HEK293 (cell line): Measurements from ENCODE around the gene GBF1.

ENCODE experiments used
- CTCF ChIP-seq: fragments of 450-650 bp; formaldehyde crosslinking; IDR thresholded peaks from 2 replicates; pipeline ENCODE4 v1.5.1; 2016; ENCODE audit warnings: missing biosample characterization, missing genetic modification characterization
- GLI2 ChIP-seq: fragments of 450-650 bp; formaldehyde crosslinking; IDR thresholded peaks from 2 replicates; pipeline ENCODE4; 2017; ENCODE audit warnings: missing biosample characterization, missing genetic modification characterization, low read depth, borderline replicate concordance
- PBX3 ChIP-seq: sonication (generic); formaldehyde crosslinking; IDR thresholded peaks from 2 replicates; pipeline ENCODE4 v1.8.1; 2022; ENCODE audit warnings: mild to moderate bottlenecking, moderate library complexity, missing genetic modification reagents
- ZNF140 ChIP-seq: fragments of 450-650 bp; formaldehyde crosslinking; IDR thresholded peaks from 2 replicates; pipeline ENCODE4 v1.5.1; 2016; ENCODE audit warnings: missing biosample characterization, missing genetic modification characterization
- ZNF274 ChIP-seq, 2 experiments: fragments of 200-500 bp in 1 of 2; fragments of 450-650 bp in 1 of 2; sonication (Bioruptor generic) in 1 of 2; formaldehyde crosslinking in 1 of 2; IDR thresholded peaks; 2 replicates each; pipeline versions ENCODE4 v1.5.1 to v1.6.1; 2014 to 2016; ENCODE audit warnings: borderline replicate concordance in 1 of 2, inconsistent platforms in 1 of 2, low read length in 1 of 2, missing biosample characterization in 1 of 2, missing genetic modification characterization in 1 of 2
- ZNF433 ChIP-seq: fragments of 450-650 bp; formaldehyde crosslinking; IDR thresholded peaks from 2 replicates; pipeline ENCODE4 v1.5.1; 2016; ENCODE audit warnings: missing biosample characterization, missing genetic modification characterization, low read depth
- ZNF513 ChIP-seq: fragments of 450-650 bp; IDR thresholded peaks from 2 replicates; pipeline ENCODE4 v1.5.1; 2018; ENCODE audit warnings: missing biosample characterization, missing genetic modification characterization

- no peak for TF ChIP-seq ZNF140 (tag by site-specific recombination)
- no peak for TF ChIP-seq ZNF274 (IDR thresholded peaks at IDR 0.05; ENCODE audit: low read length)
- TF ChIP-seq ZNF274 (tag by site-specific recombination; IDR thresholded peaks at IDR 0.05; ENCODE audit: borderline replicate concordance): no peak
- TF ChIP-seq ZNF433 (tag by site-specific recombination): no peak
- no peak for TF ChIP-seq PBX3 (CRISPR knock-in tag)
- no peak for TF ChIP-seq GLI2 (tag by site-specific recombination)
- TF ChIP-seq ZNF513 (tag by site-specific recombination): no peak
- no peak for TF ChIP-seq CTCF (tag by site-specific recombination)
Measured at GRCh38 chr10:102332772-102333171, 87.4 kb downstream of the GBF1 start.
